GM21825 (cell line): ENCODE data around the gene CXCR4.
"Not testable (repeated sequence)": the region's sequence is repeated elsewhere in the genome, so short reads cannot be mapped to it uniquely, and the experiment has no call there.

ENCODE experiments used
- ATAC-seq: cut with Tn5 transposase; IDR thresholded peaks from one replicate; pipeline ENCODE4 v1.9.1; 2021; ENCODE audit warnings: mild to moderate bottlenecking, moderate library complexity; ENCODE audit not compliant: unreplicated experiment

The CXCR4 gene

GRCh38 chr2:136080114-136080513, 37.8 kb downstream of the CXCR4 start:
- no peak for ATAC-seq

GRCh38 chr2:136077107-136077506, 40.8 kb downstream of the CXCR4 start:
- ATAC-seq: no peak

- no peak for ATAC-seq
These were observed 42.5 kb downstream of the CXCR4 start for GRCh38 chr2:136075476-136075875.

- ATAC-seq: no peak
These were observed 45.3 kb downstream of the CXCR4 start for GRCh38 chr2:136072621-136073020.

- ATAC-seq: not testable (repeated sequence)
These were observed 46.1 kb downstream of the CXCR4 start for GRCh38 chr2:136071887-136072286.

GRCh38 chr2:136070913-136071312, 47.0 kb downstream of the CXCR4 start:
- no peak for ATAC-seq

GRCh38 chr2:136069773-136070172, 48.2 kb downstream of the CXCR4 start:
- no peak for ATAC-seq

GRCh38 chr2:136068581-136069227, 49.2 kb downstream of the CXCR4 start:
- no peak for ATAC-seq

- ATAC-seq: no peak
These were observed 49.9 kb downstream of the CXCR4 start for GRCh38 chr2:136067897-136068580.

GRCh38 chr2:136067459-136067858, 50.5 kb downstream of the CXCR4 start:
- no peak for ATAC-seq

GRCh38 chr2:136065907-136066306, 52.0 kb downstream of the CXCR4 start:
- peak; percentile 77 for ATAC-seq

GRCh38 chr2:136065384-136065783, 52.6 kb downstream of the CXCR4 start:
- peak; percentile 21 for ATAC-seq
